MM.1S (cell line): ENCODE results near the gene IGF1R.

Source experiments
- CTCF ChIP-seq: fragments of 300-600 bp; sonication (generic); IDR thresholded peaks from 2 replicates; pipeline ENCODE4 v1.5.1; 2016; ENCODE audit warnings: antibody characterized with exemption, low read length, mixed read lengths
- EZH2 ChIP-seq: fragments of 300-600 bp; sonication (generic); optimal IDR thresholded peaks from 2 replicates; pipeline ENCODE3; 2017; ENCODE audit warnings: low read depth, mild to moderate bottlenecking, antibody characterized with exemption, low read length, mixed read lengths

- TF ChIP-seq CTCF (no peak), EZH2 (no peak)
These were observed 5.3 kb downstream of the IGF1R start for GRCh38 chr15:98653686-98654085.
